Frontal cortex (tissue), 4 donors: ENCODE results near the gene OR4F16. TPM values are rescaled to one million over a fixed set of nuclear protein-coding genes. Genes with fewer than 3 reads are reported as not detected.
"Not testable (repeated sequence)": the region's sequence is repeated elsewhere in the genome, so short reads cannot be mapped to it uniquely, and the experiment has no call there.

ENCODE experiments used
- DNase-seq, 2 donors: peaks; one replicate each; pipeline ENCODE4 v3.0.0; 2012; ENCODE audit warnings: low spot score in 2 of 2
- FAIRE-seq: peaks from 2 replicates; lab custom pipeline; 2012; peaks lifted over from hg19 to GRCh38; lab: Jason Lieb, UNC
- total RNA-seq: library from RNA; depleted of rRNA; stranded (reverse); fragments of >200 nt; gene quantifications from one replicate; pipeline ENCODE4 v1.2.3, GENCODE V29; 2014
- donor health status: control.
- donor health status: control.
- donor health status: control.

OR4F16 gene
- total RNA-seq = not detected

- not testable (repeated sequence) for DNase-seq, FAIRE-seq
Observed at GRCh38 chr1:686554-686953, at the start of gene OR4F16. TSS of gene OR4F16 (minus strand) at chr1:686654. CDS start at chr1:686654, 0 bp downstream.

DNA sequence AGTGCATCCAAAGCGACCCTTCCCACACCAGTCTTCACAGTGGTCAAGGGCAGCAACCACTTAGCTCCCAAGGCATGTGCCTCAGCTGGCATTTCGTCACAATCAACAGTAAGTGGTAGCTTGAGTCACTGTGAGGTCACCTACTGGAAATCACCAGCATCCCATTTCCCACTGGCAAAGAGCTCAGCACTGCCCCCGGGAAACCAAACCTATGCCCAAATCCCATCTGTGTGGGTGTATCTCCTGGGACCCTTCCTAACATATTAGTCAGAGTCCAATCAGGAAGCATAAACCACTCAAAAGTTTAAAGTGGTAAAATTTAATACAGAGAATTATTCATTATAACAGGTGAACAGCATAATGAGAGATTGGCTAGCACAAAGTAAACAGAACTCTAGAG lies 47.2 kb upstream of the OR4F16 start:
- not testable (repeated sequence) for DNase-seq, FAIRE-seq

- FAIRE-seq, DNase-seq: not testable (repeated sequence)
Observed at GRCh38 chr1:727040-727439, 40.6 kb upstream of the OR4F16 start.

Other genes starting within 250 kb of the OR4F16 start
- gene OR4F29, start 235.0 kb downstream of the OR4F16 start, total RNA-seq = not detected
- 0.41 TPM for gene SAMD11, start 237.3 kb upstream of the OR4F16 start, total RNA-seq